H1 (cell line): ENCODE results near the gene ARMH1. TPM values are rescaled to one million over a fixed set of nuclear protein-coding genes. Genes with fewer than 3 reads are reported as not detected.

ENCODE experiments used
- CTCF ChIA-PET: fragments of 300-600 bp; sonication (Branson Sonifier 250); formaldehyde crosslinking; loops from one replicate; lab custom pipeline; 2021; ENCODE audit not compliant: partially characterized antibody; lab: Charles Lee
- POLR2A ChIA-PET: fragments of 300-600 bp; sonication (Branson Sonifier 250); formaldehyde crosslinking; loops from one replicate; lab custom pipeline; 2021; ENCODE audit warnings: inconsistent platforms; ENCODE audit not compliant: partially characterized antibody; lab: Charles Lee
- DNase-seq, 2 experiments: peaks; one replicate each; pipeline versions ENCODE4 v3.0.0 to v3.0.0-alpha.2; 2010 to 2022; ENCODE audit warnings: low spot score in 2 of 2, low read depth in 1 of 2, mixed read lengths in 1 of 2
- FAIRE-seq: peaks from 2 replicates; lab custom pipeline; 2011; peaks lifted over from hg19 to GRCh38; lab: Jason Lieb, UNC
- H2AFZ ChIP-seq: 2 replicates; pipeline ENCODE4 v1.8.1; 2012; ENCODE audit warnings: low read length, inconsistent platforms
- H2AK5ac ChIP-seq: 2 replicates; pipeline ENCODE4 v1.6.1; 2013; ENCODE audit warnings: low read depth, low read length
- H2BK120ac ChIP-seq: replicated peaks from 2 replicates; pipeline ENCODE3; 2013; ENCODE audit warnings: low read depth, low read length, inconsistent platforms
- H2BK12ac ChIP-seq: 2 replicates; pipeline ENCODE4 v1.6.1; 2013; ENCODE audit warnings: low read depth, low read length
- H2BK15ac ChIP-seq: 2 replicates; pipeline ENCODE4 v1.6.1; 2013; ENCODE audit warnings: low read length
- H2BK20ac ChIP-seq: 2 replicates; pipeline ENCODE4 v1.6.1; 2013; ENCODE audit warnings: low read length
- H2BK5ac ChIP-seq: 2 replicates; pipeline ENCODE4 v1.6.1; 2013; ENCODE audit warnings: low read depth, low read length
- H3K14ac ChIP-seq: 2 replicates; pipeline ENCODE4 v1.6.1; 2013; ENCODE audit warnings: inconsistent platforms; ENCODE audit not compliant: insufficient read length
- H3K18ac ChIP-seq: 2 replicates; pipeline ENCODE4 v1.6.1; 2013; ENCODE audit warnings: low read length; ENCODE audit errors: extremely low read depth
- H3K23ac ChIP-seq: 2 replicates; pipeline ENCODE4 v1.6.1; 2013; ENCODE audit warnings: inconsistent platforms; ENCODE audit not compliant: insufficient read length
- H3K23me2 ChIP-seq: 2 replicates; pipeline ENCODE4 v1.6.1; 2013; ENCODE audit warnings: low read depth, low read length
- H3K27ac ChIP-seq: 2 replicates; pipeline ENCODE4 v1.6.1; 2011; ENCODE audit warnings: low read depth, low read length, inconsistent platforms
- H3K27me3 ChIP-seq, 4 experiments: replicated peaks in 1 of 4; 1 replicate in 1 of 4; 2 replicates in 3 of 4; pipeline versions ENCODE4 v1.6.1 to v1.8.1; 2011 to 2013; ENCODE audit warnings: low read length in 3 of 4, mild to moderate bottlenecking in 3 of 4, inconsistent platforms in 2 of 4, mixed read lengths in 2 of 4, moderate library complexity in 1 of 4; ENCODE audit not compliant: control insufficient read depth in 3 of 4, insufficient read depth in 3 of 4; ENCODE audit errors: extremely low read depth in 1 of 4
- H3K36me3 ChIP-seq, 4 experiments: 2 replicates each; pipeline versions ENCODE4 v1.6.1 to v1.8.1; 2011 to 2013; ENCODE audit warnings: mild to moderate bottlenecking in 4 of 4, low read length in 3 of 4, moderate library complexity in 2 of 4, control low read depth in 1 of 4, inconsistent platforms in 1 of 4; ENCODE audit not compliant: insufficient read depth in 4 of 4, control insufficient read depth in 2 of 4
- H3K4ac ChIP-seq: replicated peaks from 2 replicates; pipeline ENCODE3; 2013; ENCODE audit warnings: low read length, low read depth, mixed read lengths, inconsistent platforms; ENCODE audit not compliant: insufficient read length
- H3K4me1 ChIP-seq, 4 experiments: replicated peaks in 1 of 4; 1 replicate in 1 of 4; 2 replicates in 3 of 4; pipeline versions ENCODE4 v1.6.1 to v1.8.1; 2011 to 2013; ENCODE audit warnings: low read length in 3 of 4, inconsistent platforms in 2 of 4, mixed read lengths in 1 of 4; ENCODE audit not compliant: insufficient read depth in 4 of 4, control insufficient read depth in 3 of 4
- H3K4me2 ChIP-seq, 2 experiments: 2 replicates each; pipeline versions ENCODE4 v1.6.1 to v1.8.1; 2011 to 2013; ENCODE audit warnings: low read depth in 2 of 2, low read length in 2 of 2, control low read depth in 1 of 2, inconsistent platforms in 1 of 2, mild to moderate bottlenecking in 1 of 2; ENCODE audit not compliant: insufficient read depth in 1 of 2
- H3K4me3 ChIP-seq, 4 experiments: fragments of 200-600, 300-600 bp in 1 of 4; sonication (generic), shearing (Covaris generic), sonication (Bioruptor Twin) in 1 of 4; 2 replicates each; pipeline versions ENCODE4 v1.5.1 to v1.8.1; 2011 to 2016; ENCODE audit warnings: low read length in 4 of 4, low read depth in 3 of 4, control low read depth in 2 of 4, inconsistent platforms in 2 of 4, mild to moderate bottlenecking in 2 of 4, mixed read lengths in 1 of 4, moderate library complexity in 1 of 4; ENCODE audit not compliant: insufficient read depth in 2 of 4; ENCODE audit errors: extremely low read depth in 1 of 4
- H3K56ac ChIP-seq: replicated peaks from 2 replicates; pipeline ENCODE3; 2013; ENCODE audit warnings: low read depth, mild to moderate bottlenecking, mixed read lengths, low read length, inconsistent platforms; ENCODE audit not compliant: insufficient read length
- H3K79me1 ChIP-seq: 2 replicates; pipeline ENCODE4 v1.6.1; 2013; ENCODE audit warnings: low read depth, low read length, control low read depth
- H3K79me2 ChIP-seq, 2 experiments: 2 replicates each; pipeline versions ENCODE4 v1.6.1 to v1.8.1; 2012 to 2013; ENCODE audit warnings: low read length in 2 of 2, mild to moderate bottlenecking in 2 of 2, inconsistent platforms in 1 of 2; ENCODE audit not compliant: insufficient read depth in 2 of 2, control insufficient read depth in 1 of 2
- H3K9ac ChIP-seq, 4 experiments: replicated peaks in 1 of 4; 1 replicate in 1 of 4; 2 replicates in 3 of 4; pipeline versions ENCODE4 v1.6.1 to v1.8.1; 2011 to 2013; ENCODE audit warnings: low read depth in 3 of 4, low read length in 3 of 4, control low read depth in 2 of 4, mild to moderate bottlenecking in 2 of 4, moderate library complexity in 2 of 4, inconsistent platforms in 1 of 4; ENCODE audit errors: extremely low read depth in 1 of 4
- H3K9me3 ChIP-seq, 2 experiments: 2 replicates each; pipeline versions ENCODE4 v1.6.1 to v1.8.1; 2012 to 2013; ENCODE audit warnings: mild to moderate bottlenecking in 2 of 2, moderate library complexity in 2 of 2, control low read depth in 1 of 2, inconsistent platforms in 1 of 2, low read depth in 1 of 2, low read length in 1 of 2, mixed read lengths in 1 of 2; ENCODE audit not compliant: insufficient read depth in 2 of 2
- H4K20me1 ChIP-seq, 2 experiments: replicated peaks in 1 of 2; 2 replicates each; pipeline versions ENCODE3 to v1.8.1; 2011 to 2013; ENCODE audit warnings: inconsistent platforms in 2 of 2, low read length in 2 of 2, mild to moderate bottlenecking in 1 of 2; ENCODE audit not compliant: insufficient read depth in 2 of 2, control insufficient read depth in 1 of 2
- H4K5ac ChIP-seq: 2 replicates; pipeline ENCODE4 v1.6.1; 2013; ENCODE audit warnings: low read length, low read depth, mixed read lengths, inconsistent platforms; ENCODE audit not compliant: insufficient read length
- H4K8ac ChIP-seq: 2 replicates; pipeline ENCODE4 v1.8.0; 2013; ENCODE audit warnings: mild to moderate bottlenecking, moderate library complexity, low read length, inconsistent platforms; ENCODE audit not compliant: insufficient read depth; ENCODE audit errors: extremely low read depth
- H4K91ac ChIP-seq: replicated peaks from 2 replicates; pipeline ENCODE3; 2013; ENCODE audit warnings: low read length, mixed read lengths, inconsistent platforms; ENCODE audit not compliant: insufficient read length
- ASH2L ChIP-seq: fragments of 200-600, 300-600 bp; sonication (generic); IDR thresholded peaks from one replicate; pipeline ENCODE4 v1.7.1; 2017; ENCODE audit warnings: low read length
- BRCA1 ChIP-seq: IDR thresholded peaks from 2 replicates; pipeline ENCODE4 v1.6.1; 2012; ENCODE audit warnings: low read depth, low read length, improper control_type of control experiment
- EZH2 ChIP-seq: fragments of 200-600 bp; sonication (generic); IDR thresholded peaks from 2 replicates; pipeline ENCODE4 v1.7.1; 2012; ENCODE audit warnings: low read depth, mild to moderate bottlenecking, moderate library complexity, low read length, inconsistent platforms; ENCODE audit not compliant: severe bottlenecking
- JUN ChIP-seq: IDR thresholded peaks from 2 replicates; pipeline ENCODE4 v1.6.1; 2011; ENCODE audit warnings: low read depth, mild to moderate bottlenecking, improper control_type of control experiment, low read length
- KDM4A ChIP-seq: IDR thresholded peaks from one replicate; pipeline ENCODE4 v1.7.1; 2012; ENCODE audit warnings: low read depth, mild to moderate bottlenecking, moderate library complexity, low read length, inconsistent platforms; ENCODE audit not compliant: severe bottlenecking
- KDM5A ChIP-seq: fragments of 200-600 bp; IDR thresholded peaks from 2 replicates; pipeline ENCODE4 v1.7.1; 2012; ENCODE audit warnings: mild to moderate bottlenecking, low read length, inconsistent platforms, mixed read lengths
- MAX ChIP-seq: IDR thresholded peaks from 2 replicates; pipeline ENCODE4 v1.6.1; 2012; ENCODE audit warnings: inconsistent platforms
- RFX5 ChIP-seq: IDR thresholded peaks from 2 replicates; pipeline ENCODE4 v1.6.1; 2011; ENCODE audit warnings: low read depth, low read length, improper control_type of control experiment, borderline replicate concordance
- RNF2 ChIP-seq: fragments of 200-900, 300-1000 bp; sonication (generic); IDR thresholded peaks from 2 replicates; pipeline ENCODE4 v1.7.1; 2016; ENCODE audit warnings: borderline replicate concordance, low read depth, mild to moderate bottlenecking, antibody characterized with exemption, low read length; ENCODE audit not compliant: poor library complexity, severe bottlenecking; ENCODE audit errors: missing control alignments
- SIN3A ChIP-seq, 2 experiments: IDR thresholded peaks in 1 of 2; conservative IDR thresholded peaks in 1 of 2; 2 replicates each; pipeline ENCODE4 v1.6.1; 2011 to 2012; ENCODE audit warnings: low read length in 2 of 2, improper control_type of control experiment in 1 of 2, low read depth in 1 of 2, mild to moderate bottlenecking in 1 of 2
- TAF1 ChIP-seq: IDR thresholded peaks from 2 replicates; pipeline ENCODE4 v1.6.1; 2011; ENCODE audit warnings: mild to moderate bottlenecking, low read depth, low read length
- WGBS, 2 experiments: shearing (Covaris generic) in 1 of 2; methylation state at CpG; one replicate each; pipeline versions ENCODE4 v1.1.6 to v1.1.7; 2013 to 2015; ENCODE audit warnings: low lambda C conversion rate in 2 of 2, mixed read lengths in 2 of 2, inconsistent platforms in 1 of 2, low coverage in 1 of 2, missing lambda C conversion rate in 1 of 2; ENCODE audit not compliant: insufficient replicate concordance in 2 of 2, insufficient coverage in 1 of 2, insufficient read length in 1 of 2; ENCODE audit errors: extremely low coverage in 1 of 2, missing lambda C conversion rate in 1 of 2; 5-methylcytosine and 5-hydroxymethylcytosine counted together
- polyA plus RNA-seq, 7 experiments: library from polyadenylated mRNA; depleted of rRNA in 3 of 7; stranded (reverse) in 5 of 7; unstranded in 2 of 7; fragments of >200 nt in 5 of 7; fragments of 200-250 nt in 2 of 7; gene quantifications; 1 replicate in 5 of 7; 2 replicates in 1 of 7; 4 replicates in 1 of 7; pipeline versions ENCODE4 v1.2.1 to v1.2.3, GENCODE V29; 2011 to 2013; ENCODE audit warnings: missing spikeins in 2 of 7, mixed read lengths in 2 of 7
- total RNA-seq: library from RNA; stranded (reverse); fragmentation: NEBNext Ultra II Directional; extraction: Animal tissue kit (Norgen Biotek cat#: 25700); gene quantifications from 2 replicates; pipeline ENCODE4 v1.2.1, GENCODE V29; 2021

Gene ARMH1
- total and polyA plus RNA-seq, 2 of the 8 experiments (the other 6 are each of a cell fraction or from before 2014, with no cell fraction given) = 0.82 to 0.85 TPM

GRCh38 chr1:44628962-44629756 lies 45.4 kb upstream of the ARMH1 start:
- ChIA-PET POLR2A (interaction anchor here (0.8 to 30.8 kb wide), 7 partner anchors 10 to 214 kb away, joined by 3 to 633 read pairs (median 4); partner anchors contain the start of genes PTCH2 and RPS8), CTCF (interaction anchor here (0.8 to 3.7 kb wide), 8 partner anchors 8 to 411 kb away, joined by 3 to 31 read pairs (median 6); partner anchors contain the start of gene RNU5D-1)
- Histone ChIP-seq H3K14ac (no peak overlapping the region), H4K8ac (no peak overlapping the region), H3K4me3 (no peak overlapping the region), H3K23me2 (no peaks in the 10 kb centered on the region; the same call in 1 of the 2 replicates), H2BK15ac (no peak overlapping the region), H3K9ac (no peak overlapping the region), H3K23ac (no peak overlapping the region), H4K91ac (no peak overlapping the region), H4K5ac (no peak overlapping the region), H3K56ac (no peak overlapping the region), H2AK5ac (no peak overlapping the region), H3K27ac (no peak overlapping the region), H3K79me2 (peaks cover 3 to 17% of the 10 kb centered on the region in 2 experiments; a peak in 3 of 4 replicates), H3K4ac (no peak overlapping the region), H3K4me2 (no peak overlapping the region), H3K36me3 (peaks cover 0 to 14% (median 7%) of the 10 kb centered on the region in 4 experiments; a peak in 6 of 8 replicates), H3K79me1 (peaks cover 9% of the 10 kb centered on the region), H3K4me1 (peaks cover 0 to 11% (median 4%) of the 10 kb centered on the region in 4 experiments; a peak in 6 of 7 replicates), H4K20me1 (no peaks in the 10 kb centered on the region), H3K27me3 (no peaks in the 10 kb centered on the region), H3K18ac (no peak overlapping the region), H2BK5ac (no peak overlapping the region), H2AFZ (no peak overlapping the region), H3K9me3 (no peaks in the 10 kb centered on the region), H2BK120ac (no peak overlapping the region), H2BK20ac (no peak overlapping the region), H2BK12ac (no peak overlapping the region)
- no peak for DNase-seq
- no peak for FAIRE-seq
- WGBS, 2 experiments = 88% methylated on average over 5 of the region's 5 CpGs; no CpG with 5 or more reads in 1 of the 2 experiments
- TF ChIP-seq RFX5 (no peak), KDM5A (no peak), TAF1 (no peak), ASH2L (no peak), BRCA1 (no peak), SIN3A (conservative IDR thresholded peaks at IDR 0.05 in 1 of 2, IDR thresholded peaks at IDR 0.05 in 1 of 2; ENCODE audit: low read depth in 1 of 2, low read length in 2 of 2) (no peak), KDM4A (no peak), MAX (no peak), JUN (no peak), EZH2 (no peak), RNF2 (no peak)
